Trophoblast cell (in vitro differentiated cells and primary cell): ENCODE measurements around the gene IRX4.
"Not testable (repeated sequence)": the region's sequence is repeated elsewhere in the genome, so short reads cannot be mapped to it uniquely, and the experiment has no call there.

ENCODE experiments used
- DNase-seq, 2 donors: peaks; one replicate each; pipeline ENCODE4 v3.0.0-alpha.2; 2016
- H2AFZ ChIP-seq: 2 replicates; pipeline ENCODE4 v1.6.1; 2013; ENCODE audit warnings: low read length, moderate library complexity, mild to moderate bottlenecking; ENCODE audit not compliant: insufficient read depth, poor library complexity
- H2AK5ac ChIP-seq: 2 replicates; pipeline ENCODE4 v1.6.1; 2013; ENCODE audit warnings: mild to moderate bottlenecking, low read length
- H2BK120ac ChIP-seq: 2 replicates; pipeline ENCODE4 v1.6.1; 2013; ENCODE audit warnings: low read length, mild to moderate bottlenecking, moderate library complexity; ENCODE audit not compliant: insufficient read depth, poor library complexity
- H2BK12ac ChIP-seq: 2 replicates; pipeline ENCODE4 v1.6.1; 2013; ENCODE audit warnings: mild to moderate bottlenecking, low read length, moderate library complexity
- H2BK5ac ChIP-seq: 2 replicates; pipeline ENCODE4 v1.6.1; 2013; ENCODE audit warnings: low read length, low read depth, moderate library complexity, mild to moderate bottlenecking; ENCODE audit not compliant: poor library complexity
- H3K14ac ChIP-seq: 2 replicates; pipeline ENCODE4 v1.6.1; 2013; ENCODE audit warnings: mild to moderate bottlenecking, low read length
- H3K18ac ChIP-seq: 2 replicates; pipeline ENCODE4 v1.6.1; 2013; ENCODE audit warnings: mild to moderate bottlenecking, low read length
- H3K23ac ChIP-seq: 2 replicates; pipeline ENCODE4 v1.6.1; 2013; ENCODE audit warnings: low read length
- H3K27ac ChIP-seq: 2 replicates; pipeline ENCODE4 v1.5.1; 2013; ENCODE audit warnings: low read depth, mild to moderate bottlenecking, inconsistent platforms, low read length, moderate library complexity
- H3K27me3 ChIP-seq: 2 replicates; pipeline ENCODE4 v1.6.1; 2013; ENCODE audit warnings: inconsistent platforms, mild to moderate bottlenecking, low read length, moderate library complexity; ENCODE audit not compliant: insufficient read depth
- H3K36me3 ChIP-seq, 2 experiments: 1 replicate in 1 of 2; 2 replicates in 1 of 2; pipeline ENCODE4 v1.6.1; 2013; ENCODE audit warnings: low read length in 2 of 2, mild to moderate bottlenecking in 2 of 2, moderate library complexity in 1 of 2; ENCODE audit not compliant: insufficient read depth in 2 of 2, control insufficient read depth in 1 of 2
- H3K4ac ChIP-seq: 2 replicates; pipeline ENCODE4 v1.6.1; 2013; ENCODE audit warnings: low read depth, mild to moderate bottlenecking, low read length, moderate library complexity
- H3K4me1 ChIP-seq, 2 experiments: 1 replicate in 1 of 2; 2 replicates in 1 of 2; pipeline ENCODE4 v1.6.1; 2013; ENCODE audit warnings: low read length in 2 of 2, mild to moderate bottlenecking in 2 of 2, moderate library complexity in 1 of 2; ENCODE audit not compliant: insufficient read depth in 2 of 2, control insufficient read depth in 1 of 2
- H3K4me2 ChIP-seq: 2 replicates; pipeline ENCODE4 v1.6.1; 2013; ENCODE audit warnings: inconsistent platforms, mild to moderate bottlenecking, low read length, moderate library complexity
- H3K4me3 ChIP-seq: 2 replicates; pipeline ENCODE4 v1.5.1; 2013; ENCODE audit warnings: mild to moderate bottlenecking, low read depth, low read length, inconsistent platforms
- H3K79me1 ChIP-seq: one replicate; pipeline ENCODE4 v1.6.1; 2013; ENCODE audit warnings: low read length
- H3K79me2 ChIP-seq: 2 replicates; pipeline ENCODE4 v1.6.1; 2013; ENCODE audit warnings: low read length, mild to moderate bottlenecking; ENCODE audit not compliant: control insufficient read depth, insufficient read depth, poor library complexity
- H3K9ac ChIP-seq: 2 replicates; pipeline ENCODE4 v1.6.1; 2013; ENCODE audit warnings: mild to moderate bottlenecking, low read length
- H3K9me3 ChIP-seq: 2 replicates; pipeline ENCODE4 v1.6.1; 2013; ENCODE audit warnings: low read depth, mild to moderate bottlenecking, control low read depth, inconsistent platforms, low read length; ENCODE audit not compliant: insufficient read depth
- H4K12ac ChIP-seq: 2 replicates; pipeline ENCODE4 v1.6.1; 2013; ENCODE audit warnings: low read depth, mild to moderate bottlenecking, low read length, moderate library complexity
- H4K8ac ChIP-seq: 2 replicates; pipeline ENCODE4 v1.6.1; 2013; ENCODE audit warnings: low read depth, mild to moderate bottlenecking, low read length, moderate library complexity
- H4K91ac ChIP-seq: one replicate; pipeline ENCODE4 v1.6.1; 2013; ENCODE audit warnings: low read depth, mild to moderate bottlenecking, low read length, moderate library complexity
- WGBS: extraction: QIAGEN DNeasy Blood & Tissue Kit; methylation state at CpG from one replicate; pipeline ENCODE4 v1.1.7; 2013; ENCODE audit warnings: missing lambda C conversion rate; ENCODE audit not compliant: insufficient read length, insufficient coverage; ENCODE audit errors: extremely low coverage; 5-methylcytosine and 5-hydroxymethylcytosine counted together

The IRX4 gene

GRCh38 chr5:1845696-1846095 lies 37.0 kb downstream of the IRX4 start:
- Histone ChIP-seq H3K79me1 (no peaks in the 10 kb centered on the region), H3K27ac (no peak overlapping the region), H2AFZ (no peak overlapping the region), H4K8ac (no peak overlapping the region), H3K9ac (no peak overlapping the region), H3K4me2 (no peak overlapping the region), H3K4me1 (peaks cover 5 to 6% of the 10 kb centered on the region in 2 experiments), H4K12ac (no peak overlapping the region), H3K79me2 (no peaks in the 10 kb centered on the region), H2BK120ac (no peak overlapping the region), H3K4me3 (no peak overlapping the region), H3K14ac (no peak overlapping the region), H2BK5ac (no peak overlapping the region), H3K23ac (no peak overlapping the region), H3K18ac (no peak overlapping the region), H3K4ac (no peak overlapping the region), H3K36me3 (no peaks in the 10 kb centered on the region), H3K9me3 (peaks cover 3% of the 10 kb centered on the region), H3K27me3 (peaks cover 10% of the 10 kb centered on the region), H2AK5ac (no peak overlapping the region), H4K91ac (no peak overlapping the region), H2BK12ac (no peak overlapping the region)
- no peak for DNase-seq
- WGBS = no CpG with 5 or more reads among the region's 1 CpG

- no peak overlapping the region for H4K8ac ChIP-seq
- H3K9me3 ChIP-seq = peaks cover 2% of the 10 kb centered on the region
- no peak for DNase-seq
- H3K14ac ChIP-seq = no peak overlapping the region
- H2AK5ac ChIP-seq = no peak overlapping the region
- peaks cover 2% of the 10 kb centered on the region for H3K27me3 ChIP-seq
- no peak overlapping the region for H2BK12ac ChIP-seq
- no peak overlapping the region for H4K91ac ChIP-seq
- no peak overlapping the region for H3K27ac ChIP-seq
- H3K9ac ChIP-seq = no peak overlapping the region
- no peak overlapping the region for H3K23ac ChIP-seq
- WGBS = 100% methylated on average over 1 of the region's 5 CpGs
- no peaks in the 10 kb centered on the region for H3K36me3 ChIP-seq
- no peak overlapping the region for H4K12ac ChIP-seq
- no peaks in the 10 kb centered on the region for H3K79me1 ChIP-seq
- no peak overlapping the region for H3K4me2 ChIP-seq
- no peak overlapping the region for H3K4ac ChIP-seq
- H3K79me2 ChIP-seq = no peaks in the 10 kb centered on the region
- H2BK5ac ChIP-seq = no peak overlapping the region
- H3K4me3 ChIP-seq = no peak overlapping the region
- peaks cover 5 to 6% of the 10 kb centered on the region in 2 experiments for H3K4me1 ChIP-seq
- H2BK120ac ChIP-seq = no peak overlapping the region
- no peak overlapping the region for H3K18ac ChIP-seq
- H2AFZ ChIP-seq = no peak overlapping the region
Measured at GRCh38 chr5:1844708-1845436, 37.9 kb downstream of the IRX4 start.

- H3K18ac ChIP-seq, H3K4ac ChIP-seq, H2BK120ac ChIP-seq, H4K8ac ChIP-seq, H3K79me2 ChIP-seq, H3K23ac ChIP-seq, H3K36me3 ChIP-seq, H3K14ac ChIP-seq, H4K12ac ChIP-seq, H2BK12ac ChIP-seq, H2AFZ ChIP-seq, H3K27ac ChIP-seq, H4K91ac ChIP-seq, H3K4me1 ChIP-seq, DNase-seq, H2AK5ac ChIP-seq, H3K4me3 ChIP-seq, H3K4me2 ChIP-seq, H3K9ac ChIP-seq, H3K79me1 ChIP-seq, H3K27me3 ChIP-seq, H2BK5ac ChIP-seq, H3K9me3 ChIP-seq: not testable (repeated sequence)
- no CpG with 5 or more reads among the region's 10 CpGs for WGBS
Measured at GRCh38 chr5:1843761-1844160, 39.0 kb downstream of the IRX4 start.

- Histone ChIP-seq H3K14ac (no peak overlapping the region), H3K9me3 (peaks cover 3% of the 10 kb centered on the region)
- WGBS = no CpG with 5 or more reads among the region's 17 CpGs
Measured at GRCh38 chr5:1842004-1842819, 40.5 kb downstream of the IRX4 start.

More at GRCh38 chr5:1842004-1842819, 40.5 kb downstream of the IRX4 start:
- Histone ChIP-seq H3K4me1 (peaks cover 9 to 15% of the 10 kb centered on the region in 2 experiments), H3K18ac (no peak overlapping the region), H3K79me1 (no peaks in the 10 kb centered on the region), H3K4ac (no peak overlapping the region), H3K27ac (no peak overlapping the region), H4K8ac (no peak overlapping the region), H3K36me3 (no peaks in the 10 kb centered on the region), H3K4me3 (no peak overlapping the region), H4K12ac (no peak overlapping the region), H3K79me2 (no peaks in the 10 kb centered on the region), H2AK5ac (no peak overlapping the region), H3K4me2 (no peak overlapping the region), H2AFZ (no peak overlapping the region), H4K91ac (no peak overlapping the region), H2BK5ac (no peak overlapping the region), H2BK120ac (no peak overlapping the region), H3K27me3 (peaks cover 2% of the 10 kb centered on the region), H2BK12ac (no peak overlapping the region), H3K9ac (no peak overlapping the region), H3K23ac (no peak overlapping the region)
- DNase-seq = no peak
